Tibial nerve (tissue), 4 donors: Measurements from ENCODE around the gene SCG3.

ENCODE experiments used
- CTCF ChIP-seq, 5 experiments: fragments of 200-600 bp in 3 of 5; fragments of 450-650 bp in 2 of 5; sonication (generic) in 3 of 5; IDR thresholded peaks; one replicate each; pipeline ENCODE4 v1.5.1; 2016 to 2019; ENCODE audit warnings: antibody characterized with exemption in 5 of 5, mild to moderate bottlenecking in 3 of 5, moderate library complexity in 2 of 5
- EP300 ChIP-seq, 2 donors: sonication (generic); formaldehyde crosslinking; IDR thresholded peaks; one replicate each; pipeline ENCODE4 v1.6.1; 2017; ENCODE audit warnings: antibody characterized with exemption in 2 of 2, mild to moderate bottlenecking in 1 of 2
- POLR2A ChIP-seq, 2 donors: fragments of 450-650 bp; IDR thresholded peaks; one replicate each; pipeline ENCODE4 v1.6.1; 2017; ENCODE audit warnings: antibody characterized with exemption in 2 of 2, mild to moderate bottlenecking in 2 of 2, moderate library complexity in 2 of 2

DNA sequence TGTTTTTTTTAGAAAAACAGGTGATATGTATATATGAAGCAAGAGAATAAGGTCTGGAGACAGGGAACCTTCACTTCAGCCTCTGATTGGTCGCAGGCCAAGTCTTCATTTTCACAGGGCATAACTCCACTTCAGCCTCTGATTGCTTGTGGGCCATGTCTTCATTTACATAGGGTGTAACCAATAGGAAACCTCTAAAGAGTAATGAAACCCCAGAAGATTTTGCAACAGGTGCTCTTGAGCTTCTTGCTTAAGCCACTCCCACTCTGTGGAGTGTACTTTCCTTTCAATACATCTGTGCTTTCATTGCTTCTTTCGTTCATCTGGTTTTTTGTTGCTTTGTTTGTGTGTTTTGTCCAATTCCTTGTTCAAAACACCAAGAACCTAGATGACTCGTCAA, 22.6 kb upstream of the SCG3 start:
- TF ChIP-seq CTCF (IDR thresholded peaks at IDR 0.05) (no peak), POLR2A (IDR thresholded peaks at IDR 0.05) (no peak), EP300 (IDR thresholded peaks at IDR 0.05) (no peak)
